ENCODE results near the gene KLRC2. TPM values are rescaled to one million over a fixed set of nuclear protein-coding genes. Genes with fewer than 3 reads are reported as not detected.

KLRC2 gene
- total RNA-seq, 1 donor from 2014 or later, result not detected

GRCh38 chr12:10386857-10387256 is 49.0 kb downstream of the KLRC2 start:
- Histone ChIP-seq H3K4me1 (no peaks in the 10 kb centered on the region), H3K27me3 (no peaks in the 10 kb centered on the region), H3K27ac (no peak overlapping the region), H3K36me3 (no peaks in the 10 kb centered on the region), H3K4me3 (no peak overlapping the region), H3K9me3 (peaks cover 0 to 4% of the 10 kb centered on the region in 2 donors)
- no peak for DNase-seq (ENCODE audit: low spot score in 2 of 2)
- TF ChIP-seq CTCF (IDR thresholded peaks at IDR 0.05), result no peak
- intact Hi-C loops (cut with DNase I), result no loop called here

- Histone ChIP-seq H3K27me3 (no peaks in the 10 kb centered on the region), H3K9me3 (peaks cover 0 to 4% of the 10 kb centered on the region in 2 donors), H3K27ac (no peak overlapping the region), H3K4me3 (no peak overlapping the region), H3K4me1 (no peaks in the 10 kb centered on the region), H3K36me3 (no peaks in the 10 kb centered on the region)
- no peak for DNase-seq (ENCODE audit: low spot score in 2 of 2)
- no peak for TF ChIP-seq CTCF (IDR thresholded peaks at IDR 0.05)
- intact Hi-C loops (cut with DNase I), result no loop called here
These were observed 50.6 kb downstream of the KLRC2 start for GRCh38 chr12:10385166-10385613.

GRCh38 chr12:10384191-10384590 is 51.6 kb downstream of the KLRC2 start:
- Histone ChIP-seq H3K27ac (no peak overlapping the region), H3K27me3 (no peaks in the 10 kb centered on the region)
- intact Hi-C loops (cut with DNase I), result no loop called here

GRCh38 chr12:10381928-10382628 is 53.7 kb downstream of the KLRC2 start:
- H3K4me1 ChIP-seq, result no peaks in the 10 kb centered on the region
- DNase-seq (ENCODE audit: low spot score in 2 of 2), result no peak
- peaks cover 0 to 4% of the 10 kb centered on the region in 2 donors for H3K9me3 ChIP-seq
- no peaks in the 10 kb centered on the region for H3K36me3 ChIP-seq
- no peak for TF ChIP-seq CTCF (IDR thresholded peaks at IDR 0.05)
- H3K4me3 ChIP-seq, result no peak overlapping the region
- H3K27me3 ChIP-seq, result no peaks in the 10 kb centered on the region
- no peak overlapping the region for H3K27ac ChIP-seq
- intact Hi-C loops (cut with DNase I), result no loop called here

More at GRCh38 chr12:10384191-10384590, 51.6 kb downstream of the KLRC2 start:
- no peaks in the 10 kb centered on the region for H3K36me3 ChIP-seq
- no peaks in the 10 kb centered on the region for H3K4me1 ChIP-seq
- peaks cover 0 to 4% of the 10 kb centered on the region in 2 donors for H3K9me3 ChIP-seq
- no peak for DNase-seq (ENCODE audit: low spot score in 2 of 2)
- H3K4me3 ChIP-seq, result no peak overlapping the region
- no peak for TF ChIP-seq CTCF (IDR thresholded peaks at IDR 0.05)

Other genes starting within 250 kb of the KLRC2 start
- gene GABARAPL1, start 223.1 kb downstream of the KLRC2 start, total RNA-seq, result 239 TPM
- 0.11 TPM for gene KLRD1, start 128.1 kb downstream of the KLRC2 start, total RNA-seq
- not detected for gene KLRK1, start 46.0 kb downstream of the KLRC2 start, total RNA-seq
- gene KLRC4, start 26.3 kb downstream of the KLRC2 start, total RNA-seq, result not detected
- gene KLRC3, start 15.4 kb downstream of the KLRC2 start, total RNA-seq, result not detected
- not detected for gene KLRC1, start 17.4 kb upstream of the KLRC2 start, total RNA-seq
- not detected for gene EIF2S3B, start 69.9 kb upstream of the KLRC2 start, total RNA-seq
- gene MAGOHB, start 177.6 kb upstream of the KLRC2 start, total RNA-seq, result 5.4 TPM
- 0.21 TPM for gene STYK1, start 238.0 kb upstream of the KLRC2 start, total RNA-seq